ENCODE data around the gene P2RY1.

P2RY1 gene, protein sequence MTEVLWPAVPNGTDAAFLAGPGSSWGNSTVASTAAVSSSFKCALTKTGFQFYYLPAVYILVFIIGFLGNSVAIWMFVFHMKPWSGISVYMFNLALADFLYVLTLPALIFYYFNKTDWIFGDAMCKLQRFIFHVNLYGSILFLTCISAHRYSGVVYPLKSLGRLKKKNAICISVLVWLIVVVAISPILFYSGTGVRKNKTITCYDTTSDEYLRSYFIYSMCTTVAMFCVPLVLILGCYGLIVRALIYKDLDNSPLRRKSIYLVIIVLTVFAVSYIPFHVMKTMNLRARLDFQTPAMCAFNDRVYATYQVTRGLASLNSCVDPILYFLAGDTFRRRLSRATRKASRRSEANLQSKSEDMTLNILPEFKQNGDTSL

DNA sequence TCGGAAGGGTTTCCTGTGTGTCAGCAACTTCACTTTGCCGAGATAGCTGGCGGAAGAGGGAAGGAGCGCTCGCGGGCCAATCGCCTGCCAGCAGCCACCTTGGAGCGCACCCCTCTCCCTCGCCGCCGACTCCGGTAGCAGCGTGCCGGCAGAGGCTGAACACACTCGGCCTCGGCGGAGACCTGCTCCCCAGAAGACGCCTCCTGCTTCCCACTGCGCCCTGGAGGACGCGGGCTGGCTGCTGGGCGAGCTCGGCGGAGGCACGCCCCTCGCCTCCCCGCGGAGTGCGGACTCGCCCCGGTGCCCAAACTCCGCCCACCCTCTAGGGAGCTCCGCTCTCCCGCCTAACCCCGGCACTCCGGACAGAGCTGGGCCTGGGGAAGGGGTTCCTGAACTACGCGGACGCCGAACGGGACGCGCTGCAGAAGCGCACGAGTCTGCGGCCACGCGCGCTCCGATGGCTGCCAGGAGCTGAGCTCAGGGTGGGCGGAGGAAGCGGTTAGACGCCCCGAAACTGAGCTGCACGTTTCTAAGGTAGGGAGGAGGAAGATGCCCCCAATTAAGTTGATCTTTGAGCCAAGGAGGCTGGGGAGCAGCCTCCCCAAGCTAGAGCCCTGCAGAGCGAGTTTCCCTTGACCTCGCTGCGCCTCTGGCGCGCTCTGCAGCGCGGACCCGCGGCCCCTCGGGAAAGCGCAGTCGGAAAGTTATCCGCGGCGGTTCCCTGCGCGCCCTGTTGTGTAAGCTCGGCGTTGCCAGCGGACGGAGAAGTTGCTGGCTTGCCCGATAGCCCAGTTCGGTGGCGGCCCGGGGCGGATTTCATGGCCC lies at the start of gene P2RY1:
P2RY1 (plus strand) TSS at position 356 of the 825 bp plus-strand sequence. CDS start 652 bp downstream, outside the sequence.
- peak in 52 of 58 donors; percentile 7 to 86 (median 40) for DNase-seq

DNA sequence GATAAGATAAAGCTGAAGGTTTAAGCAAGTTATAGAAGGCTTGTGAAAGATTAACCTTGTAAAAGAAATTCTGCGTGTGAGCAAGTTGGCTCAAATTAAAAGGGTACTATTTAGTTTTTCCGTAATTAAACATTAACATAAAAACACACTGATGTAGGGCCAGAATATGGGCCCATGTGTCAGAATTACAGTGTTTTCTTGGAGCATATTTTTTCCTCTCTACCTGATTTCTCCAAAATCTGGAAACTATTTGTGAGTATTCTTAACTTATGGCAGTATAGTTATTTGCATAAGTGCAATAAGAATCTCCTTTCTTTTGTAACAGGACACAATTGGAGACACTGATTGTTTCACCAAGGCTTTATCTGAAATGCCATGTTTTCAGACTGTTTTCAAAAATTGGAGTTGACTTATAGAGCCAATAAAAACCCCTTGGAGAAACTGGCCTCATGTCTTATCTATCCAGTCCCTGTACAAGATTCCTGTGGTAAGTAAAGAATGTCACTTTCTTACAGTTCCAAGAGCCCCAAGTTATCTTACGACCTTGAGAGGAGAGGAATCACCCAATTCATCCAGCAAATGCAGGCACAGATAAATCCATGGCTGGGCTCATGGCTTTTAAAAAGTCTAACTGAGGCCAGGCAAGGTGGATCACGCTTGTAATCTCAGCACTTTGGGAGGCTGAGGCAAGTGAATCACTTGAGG lies 47.8 kb upstream of the P2RY1 start:
- DNase-seq = no peak

DNA sequence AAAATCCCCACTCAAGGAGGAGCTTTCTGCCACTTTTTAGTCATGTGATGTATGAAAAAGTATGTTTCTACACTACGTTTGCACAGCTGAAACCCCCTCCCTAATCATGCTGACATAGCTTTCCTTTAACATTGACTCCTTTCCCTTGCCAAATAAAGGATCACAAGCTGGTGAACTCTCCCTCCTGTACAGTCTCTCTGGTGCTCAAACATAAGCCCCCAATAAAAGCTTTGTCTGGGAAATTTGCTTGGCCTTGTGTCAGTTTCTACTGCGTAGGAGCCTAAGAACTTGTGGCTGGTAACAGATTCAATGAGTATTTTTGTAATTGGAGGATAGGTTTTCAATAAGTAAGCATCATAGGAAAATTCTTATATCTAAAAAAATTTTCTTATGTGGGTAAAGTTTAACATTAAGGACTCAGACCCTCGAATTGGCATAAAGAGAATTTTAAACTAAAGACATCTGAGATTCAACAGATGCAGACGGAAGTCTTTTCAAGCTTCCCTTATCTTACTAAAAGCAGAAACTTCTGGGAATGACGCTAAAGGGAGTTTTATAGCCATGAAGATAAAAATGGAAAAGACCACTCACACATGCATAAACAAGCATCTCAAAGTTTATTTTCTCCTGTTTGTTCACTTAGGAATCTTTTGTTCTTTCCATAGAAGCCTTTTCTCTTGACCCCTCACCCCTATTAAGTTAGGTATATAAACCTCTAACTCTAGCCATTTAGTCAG lies 44.1 kb upstream of the P2RY1 start:
- DNase-seq = no peak

DNA sequence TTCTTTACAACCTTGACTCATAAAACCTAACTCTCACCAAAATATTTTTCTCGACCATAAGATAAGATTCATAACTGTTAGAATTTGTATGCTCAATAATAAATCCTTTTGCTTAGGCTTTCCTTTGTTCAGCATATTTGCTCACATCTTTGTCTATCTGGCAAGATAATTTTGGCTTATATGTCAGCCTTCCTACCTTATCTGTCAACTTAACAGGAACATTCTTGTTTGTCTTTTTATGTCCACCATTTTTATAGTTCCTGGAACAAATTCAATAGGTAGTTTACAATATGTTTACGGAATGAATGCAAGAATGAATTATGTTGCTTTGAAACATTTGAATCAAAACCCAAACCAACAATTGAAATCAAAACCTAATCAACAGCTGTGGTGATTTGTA lies 41.0 kb upstream of the P2RY1 start:
- DNase-seq = no peak

DNA sequence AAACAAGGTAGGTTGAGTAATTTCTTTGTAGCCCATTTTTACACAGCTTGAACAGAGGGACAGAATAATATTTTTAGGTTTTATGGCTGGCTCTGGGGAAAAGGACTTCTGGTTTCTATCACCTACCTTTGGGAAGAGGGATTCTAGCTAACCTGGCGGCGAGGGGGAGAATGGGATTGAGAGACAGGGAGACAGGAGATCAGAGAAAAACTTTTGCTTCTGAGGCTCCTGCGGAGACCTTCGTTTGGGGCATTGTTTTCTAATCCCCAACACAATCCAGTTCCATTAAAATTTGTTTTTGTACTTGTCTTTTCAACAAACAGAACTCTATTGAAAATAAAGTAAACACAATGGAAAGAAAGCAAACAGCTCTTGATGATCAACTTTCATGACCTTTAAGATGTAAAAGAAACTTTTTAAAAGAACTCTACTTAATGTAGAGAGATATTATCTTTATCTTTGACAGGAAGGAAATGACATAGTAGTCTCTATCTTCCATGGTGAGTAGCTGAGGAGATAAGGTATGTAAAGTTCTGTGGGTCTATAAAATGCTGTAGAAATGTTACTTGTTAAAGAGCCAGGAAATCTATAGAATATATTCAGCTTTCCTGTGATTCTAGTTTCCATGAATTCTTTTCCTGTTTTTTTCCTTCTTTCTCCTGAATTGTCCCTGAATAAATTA lies 37.0 kb upstream of the P2RY1 start:
- DNase-seq = no peak

GRCh38 chr3:152811974-152812760 lies 22.8 kb upstream of the P2RY1 start:
- DNase-seq = no peak

DNA sequence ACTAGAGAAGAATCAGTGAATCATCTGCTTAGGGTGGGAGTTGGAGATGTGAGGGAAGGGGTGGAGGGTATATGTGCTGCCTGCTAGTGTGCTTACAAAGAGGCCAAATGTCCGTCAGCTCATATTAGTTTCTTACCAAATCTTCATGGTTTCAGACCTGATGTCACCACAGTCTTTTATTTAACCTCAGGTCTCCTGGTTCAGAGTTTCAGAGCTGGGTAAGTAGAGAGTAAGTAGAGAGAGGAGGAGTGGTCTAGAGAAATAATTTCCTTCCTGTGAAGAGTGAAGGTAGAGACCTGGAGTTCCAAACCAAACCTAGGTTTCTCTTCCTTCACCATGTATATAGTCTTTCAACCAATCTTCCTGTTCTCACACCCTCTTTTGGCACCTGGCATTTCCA lies 17.5 kb upstream of the P2RY1 start:
- no peak for DNase-seq

GRCh38 chr3:152818027-152818426 lies 16.9 kb upstream of the P2RY1 start:
- DNase-seq = no peak

- DNase-seq = no peak
Measured at GRCh38 chr3:152823173-152823572, 11.8 kb upstream of the P2RY1 start.

DNA sequence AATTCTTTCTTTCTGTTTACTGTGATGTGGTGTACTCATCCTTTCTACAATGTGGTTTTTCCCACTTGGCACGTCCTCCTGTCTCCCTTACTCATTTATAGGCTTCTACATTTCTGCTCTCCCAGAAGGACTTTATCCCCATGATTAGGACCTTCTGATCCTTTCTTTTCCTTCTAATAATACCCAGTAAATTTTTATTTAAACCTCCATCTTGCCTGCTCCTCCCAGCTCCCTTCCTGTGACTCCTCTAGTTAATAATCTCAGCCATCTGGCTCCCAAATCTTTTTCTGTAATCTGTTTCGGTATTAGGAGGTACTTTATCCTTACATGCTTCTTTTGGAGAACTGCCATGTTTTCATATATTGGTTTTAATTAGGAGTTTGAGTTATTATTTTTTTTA lies 11.2 kb upstream of the P2RY1 start:
- no peak for DNase-seq

DNA sequence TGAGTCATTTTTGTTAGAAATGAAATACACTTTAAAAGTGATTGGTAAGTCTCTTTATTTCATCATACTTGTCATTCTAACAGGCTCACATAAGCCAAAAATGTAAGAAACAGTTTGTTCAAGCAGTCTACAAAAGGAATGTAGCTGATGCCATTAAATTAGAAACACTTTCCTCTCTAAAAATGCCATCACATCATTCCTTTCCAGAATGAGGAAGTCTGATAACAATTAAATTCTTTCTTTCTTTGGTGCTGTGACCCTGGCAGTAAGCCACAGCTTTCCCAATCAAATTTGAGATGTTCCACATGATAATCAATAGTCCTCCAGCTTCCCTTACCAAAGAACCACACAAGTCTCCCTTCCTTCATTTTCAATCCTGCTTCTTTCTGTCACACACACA lies 9.4 kb upstream of the P2RY1 start:
- DNase-seq = no peak

DNA sequence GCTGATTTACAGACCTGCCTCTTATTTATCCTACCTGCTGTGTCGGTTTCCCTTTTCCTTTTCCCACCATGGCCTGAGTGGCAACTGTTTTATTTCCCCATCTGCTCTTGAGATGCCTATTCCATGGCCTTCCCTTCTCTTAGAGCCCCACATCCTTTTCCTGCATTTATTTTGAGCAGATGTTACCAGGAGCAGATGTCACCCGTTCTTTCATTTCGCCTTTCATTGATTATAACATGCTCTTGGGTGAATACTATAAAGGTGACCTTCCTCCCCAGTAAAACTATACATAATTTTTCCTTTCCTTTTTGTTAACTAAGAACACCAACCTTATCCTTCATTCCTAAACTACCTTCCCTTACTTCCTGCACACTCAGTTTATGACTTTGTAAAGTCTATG lies 8.5 kb upstream of the P2RY1 start:
- DNase-seq = no peak

- no peak for DNase-seq
Measured at GRCh38 chr3:152827313-152827712, 7.6 kb upstream of the P2RY1 start.

DNA sequence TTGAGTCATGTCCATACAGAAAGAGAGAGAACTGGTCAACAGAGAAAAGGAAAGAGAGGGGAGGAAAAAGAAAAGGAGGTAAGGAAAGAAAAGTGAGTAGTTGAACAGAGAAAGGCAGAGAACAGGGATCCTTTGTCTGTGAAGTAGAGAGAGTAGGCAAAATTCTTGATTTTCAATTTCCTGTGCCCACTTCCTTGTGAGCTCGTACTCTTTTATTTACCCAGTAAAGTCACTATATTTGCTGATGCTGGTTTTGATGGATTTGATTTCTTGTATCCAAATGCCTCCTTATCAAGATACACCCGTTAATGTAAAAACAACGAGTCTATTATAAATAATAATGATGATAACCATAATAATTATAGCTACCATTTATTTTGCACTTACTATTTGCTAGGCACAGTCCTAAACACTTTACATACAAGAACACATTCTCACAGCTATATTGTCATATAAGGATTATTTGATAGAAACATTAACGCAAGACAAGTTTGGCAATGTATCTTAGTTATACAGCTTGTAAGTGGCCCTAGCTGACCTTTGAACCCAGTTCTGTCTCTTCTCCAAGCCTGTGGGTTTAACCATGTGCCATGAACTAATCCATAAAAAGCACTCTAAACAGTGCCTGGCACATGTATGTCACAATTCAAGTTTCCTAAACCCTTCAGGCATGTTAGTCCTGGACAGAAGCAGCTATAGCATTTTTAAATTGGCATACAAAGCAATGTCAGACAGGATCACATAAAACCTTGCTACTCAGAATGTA lies 6.7 kb upstream of the P2RY1 start:
- DNase-seq = no peak

DNA sequence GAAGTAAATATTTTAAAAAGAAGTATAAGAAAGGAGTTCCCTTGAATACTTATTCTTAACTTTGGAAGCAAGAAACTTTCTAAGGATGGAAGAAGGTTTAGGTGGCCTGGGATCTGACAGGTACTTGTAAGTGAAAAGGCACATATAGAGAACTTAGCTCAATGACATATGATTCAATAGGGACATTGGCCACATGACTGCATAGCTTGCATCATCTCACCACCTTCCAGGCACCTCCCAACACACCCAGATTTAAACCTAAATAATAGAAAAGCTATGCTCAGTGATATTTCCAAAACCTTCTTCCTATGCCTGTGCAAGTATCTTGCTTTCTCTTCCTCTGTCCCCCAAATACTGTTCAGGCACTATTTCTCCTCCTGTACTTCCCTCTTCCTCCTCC lies 4.7 kb upstream of the P2RY1 start:
- DNase-seq = no peak

DNA sequence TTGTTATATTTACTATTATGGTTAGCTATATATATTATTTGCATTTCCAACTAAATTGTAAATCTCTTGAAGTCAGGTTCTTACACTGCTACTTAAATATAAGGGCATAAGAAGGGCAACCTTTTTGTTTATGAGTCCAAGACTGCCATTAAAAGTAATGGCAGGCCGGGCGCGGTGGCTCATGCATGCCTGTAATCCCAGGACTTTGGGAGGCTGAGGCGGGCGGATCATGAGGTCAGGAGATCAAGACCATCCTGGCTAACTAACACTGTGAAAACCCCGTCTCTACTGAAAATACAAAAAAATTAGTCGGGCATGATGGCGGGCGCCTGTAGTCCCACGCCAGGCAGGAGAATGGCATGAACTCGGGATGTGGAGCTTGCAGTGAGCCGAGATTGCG lies 2.9 kb upstream of the P2RY1 start:
- peak in 1 of 58 donors; percentile 2 for DNase-seq

DNA sequence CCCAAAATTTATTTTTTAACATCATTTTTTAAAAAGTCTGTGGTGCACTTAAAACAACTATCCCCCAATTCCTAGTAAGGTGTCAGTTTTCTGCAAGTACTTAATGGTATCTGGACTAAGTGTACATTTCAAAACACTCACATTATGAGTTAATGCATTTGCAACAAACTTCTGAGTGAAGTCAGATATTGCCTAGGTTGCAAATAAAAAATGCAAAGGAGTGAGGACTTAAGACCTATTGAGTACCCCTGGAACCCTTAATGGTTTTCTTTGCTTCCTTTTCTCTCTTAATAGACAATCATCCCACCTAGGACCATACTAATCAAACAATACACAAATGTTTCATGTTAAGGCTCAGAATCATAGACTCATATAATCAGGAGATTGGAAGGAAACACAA lies 1.8 kb upstream of the P2RY1 start:
- no peak for DNase-seq

GRCh38 chr3:152834191-152834775 lies 648 bp upstream of the P2RY1 start:
- DNase-seq = peak in 13 of 58 donors; percentile 18 to 56 (median 42)
